GM23338 (cell line): Measurements from ENCODE around the gene NME9.

Experiments used
- CREB1 ChIP-seq: fragments of 250-450 bp; sonication (Bioruptor Pico); IDR thresholded peaks from 2 replicates; pipeline ENCODE4 v1.5.0; 2020; ENCODE audit warnings: low read depth, mild to moderate bottlenecking, moderate library complexity
- EZH2 ChIP-seq: fragments of 200-600 bp; sonication (generic); IDR thresholded peaks from one replicate; pipeline ENCODE4 v1.8.0; 2017; ENCODE audit warnings: antibody characterized with exemption, mild to moderate bottlenecking, low read depth; ENCODE audit not compliant: unreplicated experiment
- EZH2phosphoT487 ChIP-seq: fragments of 200-600 bp; sonication (generic); IDR thresholded peaks from one replicate; pipeline ENCODE4 v1.8.1; 2018; ENCODE audit warnings: antibody characterized with exemption; ENCODE audit not compliant: unreplicated experiment
- JUNB ChIP-seq: IDR thresholded peaks from one replicate; pipeline ENCODE4 v1.6.1; 2016; ENCODE audit warnings: antibody characterized with exemption; ENCODE audit not compliant: unreplicated experiment
- POLR2AphosphoS5 ChIP-seq: IDR thresholded peaks from 2 replicates; pipeline ENCODE4 v1.6.1; 2016; ENCODE audit warnings: antibody characterized with exemption, low read depth
- STAT1 ChIP-seq: IDR thresholded peaks from one replicate; pipeline ENCODE4 v1.6.1; 2016; ENCODE audit warnings: antibody characterized with exemption; ENCODE audit not compliant: unreplicated experiment
- TF ChIP-seq, protein P1 (sequence below), 2 experiments: fragments of 200-600 bp in 1 of 2; sonication (generic) in 1 of 2; conservative IDR thresholded peaks; 2 replicates each; pipeline versions ENCODE4 v1.5.1 to v1.6.1; 2016 to 2017; ENCODE audit warnings: antibody characterized with exemption in 2 of 2, low read depth in 2 of 2, mild to moderate bottlenecking in 2 of 2, moderate library complexity in 1 of 2
- TF ChIP-seq, protein P2 (sequence below): IDR thresholded peaks from one replicate; pipeline ENCODE4 v1.6.1; 2018; ENCODE audit warnings: antibody characterized with exemption; ENCODE audit not compliant: unreplicated experiment

DNA sequence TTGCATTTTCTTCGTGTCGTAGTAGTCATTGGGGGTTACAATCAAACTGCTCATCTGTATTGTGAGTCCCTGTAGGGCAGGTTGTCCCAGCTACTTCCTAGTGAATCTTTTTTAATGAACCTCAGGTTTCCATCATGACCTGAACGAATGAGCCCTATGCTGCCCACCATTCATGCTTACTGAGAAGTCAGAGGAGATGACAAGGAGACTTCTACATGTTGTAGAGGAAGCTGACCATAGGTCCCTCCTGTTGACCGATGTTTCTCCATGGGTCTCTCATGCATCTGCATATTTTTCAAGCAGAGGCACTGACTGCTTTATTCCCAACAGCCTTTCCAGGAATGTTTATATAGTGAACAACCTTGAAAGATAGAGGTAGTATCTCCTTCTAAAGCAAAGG lies 5.0 kb upstream of the NME9 start:
- TF ChIP-seq, protein P1, sequence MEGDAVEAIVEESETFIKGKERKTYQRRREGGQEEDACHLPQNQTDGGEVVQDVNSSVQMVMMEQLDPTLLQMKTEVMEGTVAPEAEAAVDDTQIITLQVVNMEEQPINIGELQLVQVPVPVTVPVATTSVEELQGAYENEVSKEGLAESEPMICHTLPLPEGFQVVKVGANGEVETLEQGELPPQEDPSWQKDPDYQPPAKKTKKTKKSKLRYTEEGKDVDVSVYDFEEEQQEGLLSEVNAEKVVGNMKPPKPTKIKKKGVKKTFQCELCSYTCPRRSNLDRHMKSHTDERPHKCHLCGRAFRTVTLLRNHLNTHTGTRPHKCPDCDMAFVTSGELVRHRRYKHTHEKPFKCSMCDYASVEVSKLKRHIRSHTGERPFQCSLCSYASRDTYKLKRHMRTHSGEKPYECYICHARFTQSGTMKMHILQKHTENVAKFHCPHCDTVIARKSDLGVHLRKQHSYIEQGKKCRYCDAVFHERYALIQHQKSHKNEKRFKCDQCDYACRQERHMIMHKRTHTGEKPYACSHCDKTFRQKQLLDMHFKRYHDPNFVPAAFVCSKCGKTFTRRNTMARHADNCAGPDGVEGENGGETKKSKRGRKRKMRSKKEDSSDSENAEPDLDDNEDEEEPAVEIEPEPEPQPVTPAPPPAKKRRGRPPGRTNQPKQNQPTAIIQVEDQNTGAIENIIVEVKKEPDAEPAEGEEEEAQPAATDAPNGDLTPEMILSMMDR (conservative IDR thresholded peaks at IDR 0.05; ENCODE audit: low read depth in 2 of 2): no peak
- TF ChIP-seq, protein P2, sequence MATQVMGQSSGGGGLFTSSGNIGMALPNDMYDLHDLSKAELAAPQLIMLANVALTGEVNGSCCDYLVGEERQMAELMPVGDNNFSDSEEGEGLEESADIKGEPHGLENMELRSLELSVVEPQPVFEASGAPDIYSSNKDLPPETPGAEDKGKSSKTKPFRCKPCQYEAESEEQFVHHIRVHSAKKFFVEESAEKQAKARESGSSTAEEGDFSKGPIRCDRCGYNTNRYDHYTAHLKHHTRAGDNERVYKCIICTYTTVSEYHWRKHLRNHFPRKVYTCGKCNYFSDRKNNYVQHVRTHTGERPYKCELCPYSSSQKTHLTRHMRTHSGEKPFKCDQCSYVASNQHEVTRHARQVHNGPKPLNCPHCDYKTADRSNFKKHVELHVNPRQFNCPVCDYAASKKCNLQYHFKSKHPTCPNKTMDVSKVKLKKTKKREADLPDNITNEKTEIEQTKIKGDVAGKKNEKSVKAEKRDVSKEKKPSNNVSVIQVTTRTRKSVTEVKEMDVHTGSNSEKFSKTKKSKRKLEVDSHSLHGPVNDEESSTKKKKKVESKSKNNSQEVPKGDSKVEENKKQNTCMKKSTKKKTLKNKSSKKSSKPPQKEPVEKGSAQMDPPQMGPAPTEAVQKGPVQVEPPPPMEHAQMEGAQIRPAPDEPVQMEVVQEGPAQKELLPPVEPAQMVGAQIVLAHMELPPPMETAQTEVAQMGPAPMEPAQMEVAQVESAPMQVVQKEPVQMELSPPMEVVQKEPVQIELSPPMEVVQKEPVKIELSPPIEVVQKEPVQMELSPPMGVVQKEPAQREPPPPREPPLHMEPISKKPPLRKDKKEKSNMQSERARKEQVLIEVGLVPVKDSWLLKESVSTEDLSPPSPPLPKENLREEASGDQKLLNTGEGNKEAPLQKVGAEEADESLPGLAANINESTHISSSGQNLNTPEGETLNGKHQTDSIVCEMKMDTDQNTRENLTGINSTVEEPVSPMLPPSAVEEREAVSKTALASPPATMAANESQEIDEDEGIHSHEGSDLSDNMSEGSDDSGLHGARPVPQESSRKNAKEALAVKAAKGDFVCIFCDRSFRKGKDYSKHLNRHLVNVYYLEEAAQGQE: no peak
- TF ChIP-seq POLR2AphosphoS5 (no peak), JUNB (no peak), CREB1 (CRISPR knock-in tag) (no peak), EZH2phosphoT487 (no peak), EZH2 (no peak), STAT1 (no peak)
